ENCODE measurements around the gene ELOF1.
"Not testable (repeated sequence)": the region's sequence is repeated elsewhere in the genome, so short reads cannot be mapped to it uniquely, and the experiment has no call there.

The ELOF1 gene

DNA sequence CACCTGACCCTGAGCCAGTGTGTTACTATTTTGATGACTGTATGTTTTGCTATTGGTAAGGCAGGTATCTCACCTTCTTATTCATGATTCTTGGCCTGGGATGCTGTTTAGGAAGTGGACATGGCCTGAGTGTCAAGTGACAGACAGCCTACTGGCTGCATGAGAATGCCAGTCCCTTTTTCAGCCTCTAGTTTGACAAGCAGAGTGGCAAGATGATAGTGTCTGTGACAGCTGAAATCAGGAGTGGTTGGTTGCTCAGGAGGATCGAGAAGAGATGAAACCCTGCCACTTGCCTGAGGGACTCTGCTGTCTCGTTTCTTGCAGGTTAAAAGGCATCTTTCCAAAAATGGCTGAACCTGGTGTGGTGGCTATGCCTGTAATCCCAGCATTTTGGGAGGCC, 7.1 kb upstream of the ELOF1 start:
- DNase-seq = no peak

DNA sequence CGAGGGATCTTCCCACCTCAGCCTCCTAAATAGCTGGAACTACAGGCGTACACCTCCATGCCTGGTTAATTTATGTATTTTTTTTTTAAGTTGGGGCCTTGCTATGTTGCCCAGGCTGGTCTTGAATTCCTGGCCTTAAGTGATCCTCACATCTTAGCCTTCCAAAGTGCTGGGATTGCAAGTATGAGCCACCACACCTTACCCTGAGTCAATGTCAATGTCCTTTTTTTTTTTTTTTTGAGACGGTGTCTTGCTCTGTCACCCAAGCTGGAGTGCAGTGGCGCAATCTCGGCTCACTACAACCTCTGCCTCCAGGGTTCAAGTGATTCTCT, 6.6 kb upstream of the ELOF1 start:
- DNase-seq = not testable (repeated sequence)

- not testable (repeated sequence) for DNase-seq
Observed at GRCh38 chr19:11564082-11564807, 5.2 kb upstream of the ELOF1 start.

GRCh38 chr19:11563532-11563931, 4.5 kb upstream of the ELOF1 start:
- DNase-seq = no peak

GRCh38 chr19:11560404-11561051, 1.5 kb upstream of the ELOF1 start:
- peak; percentile 59 for DNase-seq

DNA sequence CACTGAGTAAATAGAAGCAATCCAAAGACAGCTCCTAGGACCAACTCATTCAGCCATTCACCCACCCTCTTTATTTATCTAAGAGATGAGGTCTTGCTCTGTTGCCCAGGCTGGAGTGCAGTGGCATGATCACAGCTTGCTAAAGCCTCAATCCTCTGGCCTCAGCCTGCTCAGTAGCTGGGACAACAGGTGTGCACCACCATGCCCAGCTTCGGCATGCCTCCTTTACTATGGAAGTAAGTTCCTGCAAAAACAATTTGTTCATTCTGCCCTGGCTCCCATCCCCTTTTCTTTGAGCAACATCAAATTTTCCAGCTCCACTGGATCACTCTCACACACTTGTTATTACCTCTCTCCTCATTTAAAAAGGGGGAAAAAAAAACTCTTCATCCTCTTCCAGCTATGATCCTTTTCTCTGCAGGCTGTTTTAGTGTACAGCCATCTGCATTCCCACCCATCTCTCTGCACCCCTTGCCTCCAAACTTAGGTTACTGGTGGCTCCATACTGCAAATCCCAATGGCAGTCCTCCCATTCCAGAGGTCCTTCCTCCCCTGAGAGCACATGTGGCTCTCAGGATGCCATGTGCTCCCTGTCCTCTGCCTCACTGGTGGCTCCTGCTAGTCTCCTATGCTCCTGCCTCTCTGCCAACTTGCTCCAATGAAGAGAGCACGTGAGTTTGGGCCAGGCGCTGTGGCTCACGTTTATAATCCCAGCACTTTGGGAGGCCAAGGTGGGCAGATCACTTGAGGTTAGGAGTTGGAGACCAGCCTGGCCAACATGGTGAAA, 2.2 kb downstream of the ELOF1 start:
- no peak for DNase-seq

DNA sequence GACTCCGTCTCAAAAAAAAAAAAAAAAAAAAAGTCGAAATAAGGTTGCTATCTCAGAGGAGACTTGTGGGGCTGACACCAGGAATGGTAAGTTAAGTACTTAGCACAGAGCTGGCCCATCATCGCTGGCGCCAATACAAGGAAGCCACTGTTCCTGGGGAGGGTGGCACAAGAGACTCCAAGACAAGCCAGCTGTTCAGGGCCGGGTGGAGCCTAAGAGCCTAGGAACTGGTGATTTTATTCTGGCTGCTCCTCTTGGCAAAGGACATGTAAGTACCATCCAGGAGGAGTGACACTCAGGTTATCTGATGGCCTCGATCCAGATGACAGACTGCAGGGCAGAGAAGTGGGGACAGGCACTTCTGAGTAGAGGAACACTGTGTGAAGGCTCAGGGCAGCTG, 3.8 kb downstream of the ELOF1 start:
- no peak for DNase-seq

DNA sequence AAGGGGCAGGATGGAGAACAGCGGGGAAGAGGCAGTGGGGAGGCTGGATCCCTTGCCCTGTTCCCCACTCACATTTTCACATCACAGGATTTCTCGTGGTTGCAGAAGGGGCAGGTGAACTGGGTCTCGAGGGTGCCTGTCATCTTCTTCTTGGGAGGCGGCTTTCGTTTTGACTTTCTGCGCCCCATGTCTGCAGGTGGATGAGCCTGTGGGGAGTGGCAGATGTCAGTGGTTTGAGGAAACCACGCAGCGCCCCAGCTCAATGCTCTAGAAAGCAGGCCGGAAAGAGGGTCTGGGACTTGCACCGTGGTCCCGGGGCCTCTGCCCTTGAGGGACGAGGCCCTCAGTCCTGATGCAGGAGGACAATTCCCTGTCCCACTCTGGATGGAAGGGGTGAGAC, 4.9 kb downstream of the ELOF1 start:
- DNase-seq = no peak

DNA sequence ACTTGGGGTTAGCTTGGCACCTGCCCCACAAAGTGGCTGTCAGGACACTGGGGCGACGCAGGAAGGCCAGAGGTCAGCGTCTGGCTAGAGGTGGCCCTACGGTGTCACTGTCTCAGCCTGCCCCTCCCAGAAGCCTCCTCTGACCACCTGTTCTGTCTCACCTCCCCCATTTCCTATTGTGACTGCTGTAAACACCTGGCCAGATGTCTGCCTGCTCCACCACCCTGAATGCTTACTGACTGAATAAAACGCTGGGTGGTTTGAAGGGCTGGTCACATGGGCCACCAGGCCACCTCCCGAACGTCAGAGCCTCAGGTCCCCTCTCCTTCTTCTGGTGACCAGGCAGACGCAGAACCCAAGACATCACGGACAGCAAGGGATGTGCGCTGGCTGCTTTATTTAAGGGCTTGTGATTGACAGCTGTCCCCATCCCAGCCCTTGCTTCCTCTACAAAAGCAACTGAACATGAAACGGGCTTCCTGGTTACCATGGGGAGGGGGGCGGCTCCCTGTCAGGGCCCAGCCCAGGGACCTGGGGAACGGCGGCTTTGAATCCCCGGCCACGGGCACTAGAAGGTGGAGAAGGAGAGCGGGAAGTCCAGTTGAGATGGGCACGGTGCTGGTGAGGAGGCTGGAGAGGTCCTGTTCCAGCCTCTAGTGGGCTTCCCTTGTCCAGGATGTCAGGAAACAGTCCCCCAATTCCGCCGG, 6.2 kb downstream of the ELOF1 start:
- no peak for DNase-seq

- no peak for DNase-seq
Observed at GRCh38 chr19:11551603-11552235, 7.3 kb downstream of the ELOF1 start.

GRCh38 chr19:11550265-11550664, 8.8 kb downstream of the ELOF1 start:
- no peak for DNase-seq

GRCh38 chr19:11549386-11549953, 9.6 kb downstream of the ELOF1 start:
- DNase-seq = no peak

DNA sequence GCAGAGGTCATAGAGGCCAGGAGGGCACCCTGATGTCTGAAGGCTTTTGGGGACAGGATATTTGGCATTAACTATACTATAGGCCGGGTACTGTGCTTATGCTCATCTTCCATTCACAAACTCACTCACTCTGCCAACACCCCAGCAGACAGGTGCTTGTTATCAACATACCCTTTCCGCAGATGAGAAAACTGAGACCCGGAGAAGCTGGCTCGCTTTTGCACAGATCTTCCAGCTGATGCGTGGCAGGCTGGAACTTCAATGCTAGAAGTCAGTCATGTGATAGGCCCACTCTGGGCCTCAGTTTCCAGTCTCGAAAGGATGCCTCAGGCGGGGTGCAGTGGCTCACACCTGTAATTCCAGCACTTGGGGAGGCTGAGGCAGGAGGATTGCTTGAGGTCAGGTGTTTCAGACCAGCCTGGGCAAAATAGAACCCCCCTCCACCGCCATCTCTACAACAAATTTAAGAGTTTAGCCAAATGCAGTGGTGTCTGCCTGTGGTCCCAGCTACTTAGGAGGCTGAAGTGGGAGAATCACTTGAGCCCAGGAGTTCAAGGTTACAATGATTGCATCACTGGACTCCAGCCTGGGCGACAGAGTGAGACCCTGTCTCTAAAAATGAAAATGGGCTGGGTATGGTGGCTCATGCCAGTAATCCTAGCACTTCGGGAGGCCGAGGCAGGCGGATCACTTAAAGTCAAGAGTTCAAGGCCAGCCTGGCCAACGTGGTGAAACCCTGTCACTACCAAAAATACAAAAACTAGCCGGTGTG, 10.9 kb downstream of the ELOF1 start:
- no peak for DNase-seq

GRCh38 chr19:11541238-11541637, 17.8 kb downstream of the ELOF1 start:
- no peak for DNase-seq

GRCh38 chr19:11540645-11541044, 18.4 kb downstream of the ELOF1 start:
- DNase-seq = no peak

GRCh38 chr19:11539495-11540365, 19.3 kb downstream of the ELOF1 start:
- no peak for DNase-seq

- DNase-seq = no peak
Observed at GRCh38 chr19:11538232-11539036, 20.6 kb downstream of the ELOF1 start, which contains the start of gene CNN1. CNN1 (plus strand) TSS chr19:11538851; CDS start chr19:11538928, 77 bp downstream.

DNA sequence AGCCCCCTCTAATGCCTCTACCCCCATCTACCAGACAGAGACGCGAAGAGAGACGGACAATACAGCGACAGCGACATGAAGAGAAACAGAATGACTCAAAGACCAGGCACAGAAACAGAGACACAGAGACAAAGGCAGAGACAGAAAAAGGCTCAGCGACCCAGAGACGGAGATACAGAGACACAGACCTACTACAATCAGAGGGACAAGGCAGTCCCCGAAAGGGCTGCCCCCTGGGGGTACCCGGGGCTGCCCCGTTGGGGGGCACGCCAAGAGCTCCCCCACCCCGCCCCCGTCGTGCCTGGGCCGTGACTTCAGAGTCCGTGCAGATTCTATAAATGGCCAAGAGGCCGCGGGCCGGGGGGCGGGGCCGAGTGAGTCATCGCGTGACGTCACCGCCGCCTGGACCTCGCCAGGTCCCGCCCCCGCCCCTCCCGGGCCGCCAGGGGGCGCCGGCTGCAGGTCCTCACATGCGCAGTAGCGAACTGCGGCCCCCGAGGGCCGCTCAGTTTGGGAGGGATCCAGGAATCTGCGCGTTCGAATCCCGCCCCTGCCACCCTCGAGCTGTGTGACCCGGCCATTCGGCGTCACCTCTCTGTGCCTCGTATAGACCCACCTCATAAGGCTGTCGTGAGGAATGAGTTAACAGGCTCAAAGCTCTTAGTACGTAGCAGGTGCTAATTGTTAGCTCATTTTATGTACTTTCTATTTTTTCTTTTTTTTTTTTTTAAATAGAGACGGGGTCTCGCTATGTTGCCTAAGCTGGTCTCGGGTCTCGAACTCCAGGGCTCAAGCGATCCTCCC, 23.0 kb downstream of the ELOF1 start:
- DNase-seq = peak; percentile 78

GRCh38 chr19:11534948-11535347, 24.1 kb downstream of the ELOF1 start:
- no peak for DNase-seq

All from activated gamma-delta T cell treated with Interleukin-2 at 50 U/mL for 16 hours (primary cell).